ENCODE results near the gene UBTF. TPM values are rescaled to one million over a fixed set of nuclear protein-coding genes. Genes with fewer than 3 reads are reported as not detected.

UBTF gene
- total RNA-seq, 1 experiment from 2014 or later, result 75.9 TPM

DNA sequence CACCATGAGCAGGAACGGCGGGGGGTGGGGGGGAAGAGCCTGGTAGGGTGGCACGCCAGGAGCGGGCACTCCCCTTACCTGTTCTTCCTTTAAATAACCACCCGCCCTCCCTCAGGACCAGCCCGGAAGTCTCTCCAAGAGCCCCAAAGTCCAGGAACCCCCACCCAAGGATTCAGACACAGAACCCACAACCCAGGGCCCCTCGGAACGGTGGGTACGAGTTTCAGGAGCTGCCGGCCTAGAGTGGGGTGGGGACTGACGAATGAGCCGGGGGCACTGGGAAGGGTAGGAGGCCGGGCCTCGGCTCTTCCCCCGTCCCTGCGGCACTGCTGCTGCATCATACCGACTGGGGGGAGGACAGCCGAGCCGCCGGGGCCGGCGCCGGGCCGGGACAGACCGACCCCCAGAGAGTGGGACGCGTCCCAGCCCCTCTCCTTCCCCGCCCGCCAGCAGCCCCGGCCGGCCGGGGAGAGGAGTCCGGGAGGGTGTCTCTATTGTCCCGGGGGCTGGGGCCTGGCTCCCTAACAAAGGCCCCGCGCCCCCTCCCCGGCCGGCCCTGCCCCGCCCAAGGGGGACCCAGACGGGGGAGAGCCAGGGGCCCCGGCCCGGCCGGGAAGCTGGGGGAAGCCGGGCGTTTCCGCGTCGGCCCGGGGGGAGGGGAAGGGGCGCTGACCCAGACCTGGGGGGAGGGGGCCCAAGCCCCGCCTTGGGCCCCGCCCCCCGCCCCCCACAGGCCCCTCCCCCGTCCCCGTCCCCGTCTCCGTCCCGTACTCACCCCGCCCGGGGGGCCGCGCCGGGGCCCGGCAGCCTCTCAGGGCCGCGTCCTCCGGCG, 20.5 kb downstream of the UBTF start:
- ChIA-PET CTCF (interaction anchor here (0.5 to 5.1 kb wide), 17 partner anchors 12 to 383 kb away, joined by 3 to 47 read pairs (median 4); partner anchors contain the start of genes ASB16, FAM171A2 and TMUB2), POLR2A (interaction anchor here (0.6 to 1.2 kb wide), 3 partner anchors 11 to 177 kb away, joined by 3 to 4 read pairs (median 4); no protein-coding TSS in a partner anchor)
- peaks cover 22% of the 10 kb centered on the region for H3K4me1 Mint-ChIP-seq
- H3K9me3 Mint-ChIP-seq, result no peaks in the 10 kb centered on the region
- peaks cover 35% of the 10 kb centered on the region for H3K36me3 Mint-ChIP-seq
- DNase-seq (ENCODE audit: low spot score) (peak; percentile 61), ATAC-seq (peak; percentile 6)
- H3K4me3 Mint-ChIP-seq, result peak overlapping the region; percentile 71
- TF ChIP-seq RELA (CRISPR knock-in tag; IDR thresholded peaks at IDR 0.05; ENCODE audit: borderline replicate concordance), result 0 out of 2 replicates have a peak, but pooled peaks have one; percentile 26
- 0 out of 2 replicates have a peak, but pooled peaks have one; percentile 53 for TF ChIP-seq KAT7 (CRISPR knock-in tag; IDR thresholded peaks at IDR 0.05; ENCODE audit: borderline replicate concordance)
- TF ChIP-seq, protein P1, sequence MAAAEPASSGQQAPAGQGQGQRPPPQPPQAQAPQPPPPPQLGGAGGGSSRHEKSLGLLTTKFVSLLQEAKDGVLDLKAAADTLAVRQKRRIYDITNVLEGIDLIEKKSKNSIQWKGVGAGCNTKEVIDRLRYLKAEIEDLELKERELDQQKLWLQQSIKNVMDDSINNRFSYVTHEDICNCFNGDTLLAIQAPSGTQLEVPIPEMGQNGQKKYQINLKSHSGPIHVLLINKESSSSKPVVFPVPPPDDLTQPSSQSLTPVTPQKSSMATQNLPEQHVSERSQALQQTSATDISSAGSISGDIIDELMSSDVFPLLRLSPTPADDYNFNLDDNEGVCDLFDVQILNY (CRISPR knock-in tag; IDR thresholded peaks at IDR 0.05), result no peak
- no peaks in the 10 kb centered on the region for H3K27me3 Mint-ChIP-seq (ENCODE audit: low read depth)
- peak overlapping the region; percentile 55; the same call in 1 of the 2 replicates for H3K27ac Mint-ChIP-seq

DNA sequence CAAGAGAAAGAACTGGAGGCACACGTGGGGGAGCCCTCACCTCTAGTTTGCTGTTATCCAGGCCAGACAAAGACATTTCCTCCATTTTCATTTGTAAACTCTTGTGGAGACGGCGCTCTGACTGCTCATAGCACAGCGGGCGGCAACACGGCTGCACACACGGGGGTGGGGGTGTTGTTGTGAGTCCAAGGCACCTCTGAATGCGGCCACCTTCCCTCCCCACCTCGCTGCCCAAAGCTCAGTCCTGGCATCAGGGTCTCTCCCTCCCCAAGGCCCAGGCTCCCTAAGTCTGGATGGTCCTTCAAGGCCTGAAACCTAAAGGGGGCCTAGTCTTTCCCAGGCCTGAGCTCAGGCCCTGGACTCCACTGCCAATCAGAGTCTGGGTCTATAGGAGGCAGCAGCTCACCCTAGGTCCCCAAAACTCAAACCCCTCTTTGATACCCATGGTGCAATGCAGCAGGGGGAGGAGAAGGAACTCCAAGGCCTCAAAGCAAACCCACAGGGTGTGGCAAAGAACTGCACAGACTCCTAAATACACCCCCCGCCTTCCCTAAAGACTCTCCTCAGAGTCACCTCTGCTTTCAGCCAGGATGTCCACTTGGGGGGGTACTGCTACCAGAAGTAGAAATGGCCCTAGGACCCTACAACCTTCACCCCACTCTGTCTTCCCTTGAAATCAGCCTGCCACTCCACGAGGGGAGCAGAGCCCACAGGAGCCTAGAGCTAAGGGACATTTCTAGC, 21.3 kb downstream of the UBTF start:
- H3K4me1 Mint-ChIP-seq, result peaks cover 15% of the 10 kb centered on the region
- H3K27me3 Mint-ChIP-seq (ENCODE audit: low read depth), result no peaks in the 10 kb centered on the region
- TF ChIP-seq JAZF1 (CRISPR knock-in tag; IDR thresholded peaks at IDR 0.05), result no peak
- no peak for TF ChIP-seq GTF2I (CRISPR knock-in tag; conservative IDR thresholded peaks at IDR 0.05)
- TF ChIP-seq, protein P2, sequence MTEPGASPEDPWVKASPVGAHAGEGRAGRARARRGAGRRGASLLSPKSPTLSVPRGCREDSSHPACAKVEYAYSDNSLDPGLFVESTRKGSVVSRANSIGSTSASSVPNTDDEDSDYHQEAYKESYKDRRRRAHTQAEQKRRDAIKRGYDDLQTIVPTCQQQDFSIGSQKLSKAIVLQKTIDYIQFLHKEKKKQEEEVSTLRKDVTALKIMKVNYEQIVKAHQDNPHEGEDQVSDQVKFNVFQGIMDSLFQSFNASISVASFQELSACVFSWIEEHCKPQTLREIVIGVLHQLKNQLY (CRISPR knock-in tag; IDR thresholded peaks at IDR 0.05), result no peak
- TF ChIP-seq, protein P3, sequence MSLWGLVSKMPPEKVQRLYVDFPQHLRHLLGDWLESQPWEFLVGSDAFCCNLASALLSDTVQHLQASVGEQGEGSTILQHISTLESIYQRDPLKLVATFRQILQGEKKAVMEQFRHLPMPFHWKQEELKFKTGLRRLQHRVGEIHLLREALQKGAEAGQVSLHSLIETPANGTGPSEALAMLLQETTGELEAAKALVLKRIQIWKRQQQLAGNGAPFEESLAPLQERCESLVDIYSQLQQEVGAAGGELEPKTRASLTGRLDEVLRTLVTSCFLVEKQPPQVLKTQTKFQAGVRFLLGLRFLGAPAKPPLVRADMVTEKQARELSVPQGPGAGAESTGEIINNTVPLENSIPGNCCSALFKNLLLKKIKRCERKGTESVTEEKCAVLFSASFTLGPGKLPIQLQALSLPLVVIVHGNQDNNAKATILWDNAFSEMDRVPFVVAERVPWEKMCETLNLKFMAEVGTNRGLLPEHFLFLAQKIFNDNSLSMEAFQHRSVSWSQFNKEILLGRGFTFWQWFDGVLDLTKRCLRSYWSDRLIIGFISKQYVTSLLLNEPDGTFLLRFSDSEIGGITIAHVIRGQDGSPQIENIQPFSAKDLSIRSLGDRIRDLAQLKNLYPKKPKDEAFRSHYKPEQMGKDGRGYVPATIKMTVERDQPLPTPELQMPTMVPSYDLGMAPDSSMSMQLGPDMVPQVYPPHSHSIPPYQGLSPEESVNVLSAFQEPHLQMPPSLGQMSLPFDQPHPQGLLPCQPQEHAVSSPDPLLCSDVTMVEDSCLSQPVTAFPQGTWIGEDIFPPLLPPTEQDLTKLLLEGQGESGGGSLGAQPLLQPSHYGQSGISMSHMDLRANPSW (CRISPR knock-in tag; conservative IDR thresholded peaks at IDR 0.05; ENCODE audit: low read depth), result no peak
- TF ChIP-seq, protein P4, sequence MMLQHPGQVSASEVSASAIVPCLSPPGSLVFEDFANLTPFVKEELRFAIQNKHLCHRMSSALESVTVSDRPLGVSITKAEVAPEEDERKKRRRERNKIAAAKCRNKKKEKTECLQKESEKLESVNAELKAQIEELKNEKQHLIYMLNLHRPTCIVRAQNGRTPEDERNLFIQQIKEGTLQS (CRISPR knock-in tag; conservative IDR thresholded peaks at IDR 0.05), result no peak
- TF ChIP-seq NFYB (CRISPR knock-in tag; conservative IDR thresholded peaks at IDR 0.05; ENCODE audit: low read depth), result no peak
- TF ChIP-seq OVOL2 (CRISPR knock-in tag; IDR thresholded peaks at IDR 0.05; ENCODE audit: borderline replicate concordance), result no peak
- TF ChIP-seq NFATC4 (CRISPR knock-in tag; IDR thresholded peaks at IDR 0.05), result no peak
- TF ChIP-seq SMAD4 (CRISPR knock-in tag; IDR thresholded peaks at IDR 0.05), result no peak
- TF ChIP-seq IRF2 (CRISPR knock-in tag; IDR thresholded peaks at IDR 0.05; ENCODE audit: borderline replicate concordance, low read depth), result no peak
- no peak for TF ChIP-seq TCF7 (CRISPR knock-in tag; IDR thresholded peaks at IDR 0.05; ENCODE audit: low read depth)
- TF ChIP-seq, protein P5, sequence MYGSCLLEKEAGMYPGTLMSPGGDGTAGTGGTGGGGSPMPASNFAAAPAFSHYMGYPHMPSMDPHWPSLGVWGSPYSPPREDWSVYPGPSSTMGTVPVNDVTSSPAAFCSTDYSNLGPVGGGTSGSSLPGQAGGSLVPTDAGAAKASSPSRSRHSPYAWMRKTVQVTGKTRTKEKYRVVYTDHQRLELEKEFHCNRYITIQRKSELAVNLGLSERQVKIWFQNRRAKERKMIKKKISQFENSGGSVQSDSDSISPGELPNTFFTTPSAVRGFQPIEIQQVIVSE (CRISPR knock-in tag; IDR thresholded peaks at IDR 0.05; ENCODE audit: borderline replicate concordance), result no peak
- no peak for TF ChIP-seq MYBL2 (CRISPR knock-in tag; IDR thresholded peaks at IDR 0.05)
- H3K9me3 Mint-ChIP-seq, result no peaks in the 10 kb centered on the region
- ATAC-seq (no peak), DNase-seq (ENCODE audit: low spot score) (no peak)
- H3K36me3 Mint-ChIP-seq, result peaks cover 38% of the 10 kb centered on the region
- ChIA-PET CTCF (interaction anchor here (0.6 to 5.1 kb wide), 12 partner anchors 12 to 178 kb away, joined by 3 to 47 read pairs (median 4); partner anchors contain the start of genes ASB16, FAM171A2 and TMUB2), POLR2A (no interaction called here)
- peak overlapping the region; percentile 71 for H3K4me3 Mint-ChIP-seq
- H3K27ac Mint-ChIP-seq, result peak overlapping the region; percentile 55
